Fibroblast of villous mesenchyme (primary cell): ENCODE data around the gene PLPPR1. TPM values are rescaled to one million over a fixed set of nuclear protein-coding genes. Genes with fewer than 3 reads are reported as not detected.

Source experiments
- DNase-seq: peaks from one replicate; pipeline ENCODE4 v3.0.0-alpha.2; 2010; ENCODE audit warnings: low read depth
- H3K4me3 ChIP-seq: 2 replicates; pipeline ENCODE4 v1.5.1; 2011; ENCODE audit warnings: low read depth, mild to moderate bottlenecking, low read length
- CTCF ChIP-seq: IDR thresholded peaks from 2 replicates; pipeline ENCODE4 v1.5.1; 2012; ENCODE audit warnings: low read depth, mild to moderate bottlenecking, low read length; ENCODE audit not compliant: insufficient read depth
- total RNA-seq: library from RNA; depleted of rRNA; stranded (reverse); fragments of >200 nt; gene quantifications from 2 replicates; pipeline ENCODE4 v1.2.3, GENCODE V29; 2012

The PLPPR1 gene
- total RNA-seq, 1 donor = not detected

GRCh38 chr9:101065930-101066329, 37.4 kb downstream of the PLPPR1 start:
- DNase-seq = no peak
- H3K4me3 ChIP-seq = no peak overlapping the region
- no peak for TF ChIP-seq CTCF

GRCh38 chr9:101068696-101069095, 40.2 kb downstream of the PLPPR1 start:
- DNase-seq = no peak
- H3K4me3 ChIP-seq = no peak overlapping the region
- no peak for TF ChIP-seq CTCF

GRCh38 chr9:101072259-101072658, 43.7 kb downstream of the PLPPR1 start:
- no peak for TF ChIP-seq CTCF
- DNase-seq = no peak

GRCh38 chr9:101073122-101073521, 44.6 kb downstream of the PLPPR1 start:
- TF ChIP-seq CTCF = no peak
- no peak for DNase-seq
- H3K4me3 ChIP-seq = no peak overlapping the region

More at GRCh38 chr9:101072259-101072658, 43.7 kb downstream of the PLPPR1 start:
- no peak overlapping the region for H3K4me3 ChIP-seq

GRCh38 chr9:101081641-101082040, 53.1 kb downstream of the PLPPR1 start:
- H3K4me3 ChIP-seq = no peak overlapping the region
- TF ChIP-seq CTCF = no peak
- DNase-seq = no peak

- TF ChIP-seq CTCF = no peak
- no peak for DNase-seq
- H3K4me3 ChIP-seq = no peak overlapping the region
Observed at GRCh38 chr9:101083448-101084202, 55.1 kb downstream of the PLPPR1 start.

- TF ChIP-seq CTCF = no peak
- no peak for DNase-seq
- H3K4me3 ChIP-seq = no peak overlapping the region
Observed at GRCh38 chr9:101087426-101087825, 58.9 kb downstream of the PLPPR1 start.
